ENCODE data around the gene TSFM. TPM values are rescaled to one million over a fixed set of nuclear protein-coding genes. Genes with fewer than 3 reads are reported as not detected.
A peak's percentile ranks its signal among the peaks of the same experiment; 100 is the strongest.

TSFM gene
- total and polyA plus RNA-seq, 2 of the 13 experiments (the other 11 are each of a cell fraction or from before 2014, with no cell fraction given): 29.8 to 68.3 TPM

- TF ChIP-seq TP53 (CRISPR knock-in tag; conservative IDR thresholded peaks at IDR 0.05) (0 out of 2 replicates have a peak, but pooled peaks have one; percentile 42), ZNF761 (CRISPR knock-in tag; conservative IDR thresholded peaks at IDR 0.05) (peak; percentile 60; the same call in 1 of the 2 replicates), TRIM22 (IDR thresholded peaks at IDR 0.05) (no peak), ZFP36 (IDR thresholded peaks at IDR 0.05; ENCODE audit: borderline replicate concordance, low read depth, low read length, partially characterized antibody) (no peak), ZBTB7B (CRISPR knock-in tag; IDR thresholded peaks at IDR 0.05) (peak; percentile 76; the same call in 1 of the 2 replicates), ZNF879 (CRISPR knock-in tag; IDR thresholded peaks at IDR 0.05) (no peak), KAT8 (CRISPR knock-in tag; IDR thresholded peaks at IDR 0.05) (peak; percentile 98), ZNF121 (CRISPR knock-in tag; IDR thresholded peaks at IDR 0.05) (0 out of 2 replicates have a peak, but pooled peaks have one; percentile 57), HNRNPLL (IDR thresholded peaks at IDR 0.05; ENCODE audit: low read depth, low read length, poor library complexity, severe bottlenecking) (peak; percentile 79), MAF1 (CRISPR knock-in tag; IDR thresholded peaks at IDR 0.05; ENCODE audit: borderline replicate concordance) (peak; percentile 87; the same call in 1 of the 2 replicates), MXD4 (CRISPR knock-in tag; IDR thresholded peaks at IDR 0.05) (peak; percentile 93), ATF5 (CRISPR knock-in tag; IDR thresholded peaks at IDR 0.05; ENCODE audit: low read depth) (no peak), NFE2L1 (CRISPR knock-in tag; IDR thresholded peaks at IDR 0.05; ENCODE audit: borderline replicate concordance) (no peak), SMC3 (IDR thresholded peaks at IDR 0.05; ENCODE audit: low read length) (peak; percentile 58), PRPF4 (IDR thresholded peaks at IDR 0.05; ENCODE audit: low read depth, low read length, poor library complexity, severe bottlenecking) (no peak), ZNF225 (CRISPR knock-in tag; IDR thresholded peaks at IDR 0.05) (no peak), ELK4 (CRISPR knock-in tag; IDR thresholded peaks at IDR 0.05; ENCODE audit: borderline replicate concordance) (no peak), HBP1 (CRISPR knock-in tag; IDR thresholded peaks at IDR 0.05; ENCODE audit: low read depth) (peak; percentile 59; the same call in 1 of the 2 replicates), ZNF564 (CRISPR knock-in tag; IDR thresholded peaks at IDR 0.05) (no peak), ZNF276 (CRISPR knock-in tag; IDR thresholded peaks at IDR 0.05; ENCODE audit: low read depth) (no peak), TFE3 (CRISPR knock-in tag; IDR thresholded peaks at IDR 0.05) (peak; percentile 76; the same call in 1 of the 2 replicates)
Measured at GRCh38 chr12:57782608-57783465, at the start of gene TSFM (continued).
